Vagina (tissue), 2 donors: Measurements from ENCODE around the gene FOXA2. TPM values are rescaled to one million over a fixed set of nuclear protein-coding genes. Genes with fewer than 3 reads are reported as not detected.

ENCODE experiments used
- DNase-seq, 2 donors: peaks; one replicate each; pipeline ENCODE4 v3.0.0-alpha.2; 2017; ENCODE audit errors: extremely low spot score in 2 of 2
- H3K27ac ChIP-seq: fragments of 200-600 bp; sonication (generic); one replicate; pipeline ENCODE4 v1.5.1; 2019
- H3K27me3 ChIP-seq: fragments of 200-600 bp; sonication (generic); one replicate; pipeline ENCODE4 v1.5.1; 2019
- H3K36me3 ChIP-seq, 2 donors: fragments of 200-600 bp; sonication (generic); one replicate each; pipeline ENCODE4 v1.5.1; 2017 to 2019
- H3K4me1 ChIP-seq: fragments of 200-600 bp; sonication (generic); one replicate; pipeline ENCODE4 v1.5.1; 2019
- H3K4me3 ChIP-seq, 2 donors: fragments of 200-600 bp; sonication (generic); 1 replicate in 1 of 2; 2 replicates in 1 of 2; pipeline ENCODE4 v1.5.1; 2016 to 2019
- H3K9me3 ChIP-seq: fragments of 200-600 bp; sonication (generic); one replicate; pipeline ENCODE4 v1.5.1; 2019
- POLR2A ChIP-seq, 2 donors: fragments of 450-650 bp; IDR thresholded peaks; one replicate each; pipeline ENCODE4 v1.6.1; 2017; ENCODE audit warnings: antibody characterized with exemption in 2 of 2, mild to moderate bottlenecking in 2 of 2, moderate library complexity in 2 of 2
- POLR2AphosphoS5 ChIP-seq, 2 donors: sonication (generic); formaldehyde crosslinking; IDR thresholded peaks; one replicate each; pipeline ENCODE4 v1.9.0; 2017; ENCODE audit warnings: antibody characterized with exemption in 2 of 2, mild to moderate bottlenecking in 2 of 2, low read depth in 1 of 2; ENCODE audit not compliant: insufficient read depth in 1 of 2
- intact Hi-C: fragments of 100-400 bp; cut with DNase I; formaldehyde crosslinking; loops from one replicate; pipeline ENCODE4 v1.15.1; 2023
- total RNA-seq: library from RNA; depleted of rRNA; stranded (reverse); fragments of >200 nt; gene quantifications from one replicate; pipeline ENCODE4 v1.2.3, GENCODE V29; 2016
- TF ChIP-seq, protein P1 (sequence below), 3 experiments: fragments of 450-650 bp in 2 of 3; fragments of 200-600 bp in 1 of 3; sonication (generic) in 1 of 3; IDR thresholded peaks; one replicate each; pipeline ENCODE4 v1.5.1; 2017 to 2019; ENCODE audit warnings: antibody characterized with exemption in 3 of 3, mild to moderate bottlenecking in 2 of 3, moderate library complexity in 2 of 3

FOXA2 gene
- total RNA-seq, 1 donor from 2014 or later: not detected

DNA sequence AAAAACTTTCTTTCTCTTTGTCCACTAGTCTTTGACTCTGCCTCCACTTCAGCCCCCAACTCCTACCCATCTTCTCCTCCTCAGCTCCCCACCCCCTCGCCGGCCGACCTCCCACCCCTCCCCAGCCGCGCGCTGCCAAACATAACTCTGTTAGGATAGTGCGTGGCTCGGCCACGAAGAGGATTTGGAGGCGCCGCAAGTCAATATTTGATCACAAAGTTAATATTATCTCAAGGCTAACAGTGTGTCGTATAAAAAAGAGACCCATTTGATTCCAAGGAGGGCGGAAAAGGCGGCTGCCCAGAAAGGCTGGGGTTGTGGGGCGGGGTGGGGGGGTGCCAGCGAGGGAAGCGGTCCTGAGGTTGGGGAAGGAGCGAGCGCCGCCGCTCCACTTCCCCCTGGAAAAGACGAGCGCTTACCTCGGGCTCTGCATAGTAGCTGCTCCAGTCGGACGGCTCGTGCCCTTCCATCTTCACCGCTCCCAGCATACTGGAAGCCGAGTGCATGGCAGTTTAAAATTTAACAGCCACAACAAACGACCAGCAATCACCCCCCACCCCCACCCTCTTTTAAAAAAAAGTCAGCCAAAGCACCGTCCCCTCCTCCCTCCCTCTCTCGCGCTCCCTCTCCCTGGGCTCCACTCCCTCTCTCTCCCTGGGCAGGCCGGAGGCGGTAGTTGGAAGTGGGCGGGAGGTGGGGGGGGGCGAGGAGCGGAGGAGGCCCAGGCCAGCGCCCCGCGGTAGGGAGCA, 425 bp downstream of the FOXA2 start:
- no peak overlapping the region for H3K27ac ChIP-seq
- peaks cover 21% of the 10 kb centered on the region for H3K4me1 ChIP-seq
- H3K27me3 ChIP-seq: peaks cover 17% of the 10 kb centered on the region

DNA sequence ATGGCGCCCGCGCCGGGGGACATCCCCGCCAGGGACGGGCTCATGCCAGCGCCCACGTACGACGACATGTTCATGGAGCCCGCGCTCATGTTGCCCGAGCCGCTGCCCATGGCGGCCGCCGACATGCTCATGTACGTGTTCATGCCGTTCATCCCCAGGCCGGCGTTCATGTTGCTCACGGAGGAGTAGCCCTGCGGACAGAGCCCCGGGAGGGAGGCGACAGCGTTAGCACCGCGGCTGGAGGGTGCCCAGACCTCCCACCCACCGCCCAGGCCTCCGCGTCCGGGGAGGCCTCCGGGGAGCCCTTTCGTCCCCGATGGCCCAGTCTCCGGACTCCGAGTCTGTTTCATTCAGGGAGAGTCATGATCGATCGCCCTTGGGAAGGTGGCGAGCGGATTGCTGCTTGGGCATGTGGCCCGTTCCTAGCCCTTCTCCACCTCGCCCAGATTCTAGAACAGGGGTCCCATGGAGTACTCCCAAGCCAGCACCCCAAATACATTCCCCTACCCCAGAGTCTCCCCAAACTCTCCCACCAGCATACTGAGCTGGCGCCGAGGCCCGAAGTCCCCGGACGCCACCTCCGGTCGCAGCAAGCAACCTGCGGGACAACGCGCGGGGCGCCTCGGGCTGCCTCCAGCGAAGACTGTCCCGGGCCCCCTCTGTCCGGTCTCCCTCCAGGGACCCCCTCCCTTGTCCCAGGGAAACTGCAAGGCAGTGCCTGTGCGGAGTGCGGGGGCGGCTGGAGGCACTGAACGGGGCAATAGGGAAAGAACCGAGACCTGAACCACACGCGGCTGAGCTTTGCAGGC, 1.2 kb downstream of the FOXA2 start:
- peak overlapping the region in 1 of 2 donors; percentile 2 for H3K4me3 ChIP-seq
- intact Hi-C loops: no loop called here
- TF ChIP-seq, protein P1, sequence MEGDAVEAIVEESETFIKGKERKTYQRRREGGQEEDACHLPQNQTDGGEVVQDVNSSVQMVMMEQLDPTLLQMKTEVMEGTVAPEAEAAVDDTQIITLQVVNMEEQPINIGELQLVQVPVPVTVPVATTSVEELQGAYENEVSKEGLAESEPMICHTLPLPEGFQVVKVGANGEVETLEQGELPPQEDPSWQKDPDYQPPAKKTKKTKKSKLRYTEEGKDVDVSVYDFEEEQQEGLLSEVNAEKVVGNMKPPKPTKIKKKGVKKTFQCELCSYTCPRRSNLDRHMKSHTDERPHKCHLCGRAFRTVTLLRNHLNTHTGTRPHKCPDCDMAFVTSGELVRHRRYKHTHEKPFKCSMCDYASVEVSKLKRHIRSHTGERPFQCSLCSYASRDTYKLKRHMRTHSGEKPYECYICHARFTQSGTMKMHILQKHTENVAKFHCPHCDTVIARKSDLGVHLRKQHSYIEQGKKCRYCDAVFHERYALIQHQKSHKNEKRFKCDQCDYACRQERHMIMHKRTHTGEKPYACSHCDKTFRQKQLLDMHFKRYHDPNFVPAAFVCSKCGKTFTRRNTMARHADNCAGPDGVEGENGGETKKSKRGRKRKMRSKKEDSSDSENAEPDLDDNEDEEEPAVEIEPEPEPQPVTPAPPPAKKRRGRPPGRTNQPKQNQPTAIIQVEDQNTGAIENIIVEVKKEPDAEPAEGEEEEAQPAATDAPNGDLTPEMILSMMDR (IDR thresholded peaks at IDR 0.05): no peak
- TF ChIP-seq POLR2AphosphoS5 (IDR thresholded peaks at IDR 0.05; ENCODE audit: insufficient read depth in 1 of 2, low read depth in 1 of 2): no peak
- no peak for TF ChIP-seq POLR2A (IDR thresholded peaks at IDR 0.05)
- no peak for DNase-seq
- no peaks in the 10 kb centered on the region for H3K36me3 ChIP-seq
- H3K27me3 ChIP-seq: peaks cover 21% of the 10 kb centered on the region
- no peaks in the 10 kb centered on the region for H3K9me3 ChIP-seq
- H3K27ac ChIP-seq: no peak overlapping the region
- H3K4me1 ChIP-seq: peaks cover 24% of the 10 kb centered on the region

More for the DNA sequence above, 425 bp downstream of the FOXA2 start:
- H3K9me3 ChIP-seq: no peaks in the 10 kb centered on the region
- peak overlapping the region in 1 of 2 donors; percentile 2 for H3K4me3 ChIP-seq
- no peak for TF ChIP-seq POLR2A (IDR thresholded peaks at IDR 0.05)
- no peak for TF ChIP-seq POLR2AphosphoS5 (IDR thresholded peaks at IDR 0.05; ENCODE audit: insufficient read depth in 1 of 2, low read depth in 1 of 2)
- TF ChIP-seq, protein P1 (IDR thresholded peaks at IDR 0.05): no peak
- DNase-seq: no peak
- intact Hi-C loops: no loop called here
- H3K36me3 ChIP-seq: no peaks in the 10 kb centered on the region

DNA sequence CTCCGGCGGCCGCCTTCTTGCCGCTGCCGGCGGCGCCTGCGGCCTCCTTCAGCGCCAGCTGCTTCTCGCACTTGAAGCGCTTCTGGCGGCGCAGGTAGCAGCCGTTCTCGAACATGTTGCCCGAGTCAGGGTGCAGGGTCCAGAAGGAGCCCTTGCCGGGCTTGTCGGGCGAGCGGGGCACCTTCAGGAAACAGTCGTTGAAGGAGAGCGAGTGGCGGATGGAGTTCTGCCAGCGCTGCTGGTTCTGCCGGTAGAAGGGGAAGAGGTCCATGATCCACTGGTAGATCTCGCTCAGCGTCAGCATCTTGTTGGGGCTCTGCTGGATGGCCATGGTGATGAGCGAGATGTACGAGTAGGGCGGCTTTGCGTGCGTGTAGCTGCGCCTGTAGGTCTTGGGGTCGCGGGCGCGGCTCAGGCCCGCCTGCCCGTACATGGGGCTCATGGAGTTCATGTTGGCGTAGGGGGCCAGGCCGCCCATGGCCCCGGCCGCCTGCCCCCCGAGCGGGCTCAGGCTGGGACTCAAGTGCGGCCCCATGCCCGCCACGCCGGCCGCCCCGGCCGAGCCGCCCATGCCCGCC, 1.9 kb downstream of the FOXA2 start:
- peaks cover 24% of the 10 kb centered on the region for H3K4me1 ChIP-seq
- H3K36me3 ChIP-seq: no peaks in the 10 kb centered on the region
- H3K4me3 ChIP-seq: no peak overlapping the region
- TF ChIP-seq POLR2AphosphoS5 (IDR thresholded peaks at IDR 0.05; ENCODE audit: insufficient read depth in 1 of 2, low read depth in 1 of 2) (no peak), POLR2A (IDR thresholded peaks at IDR 0.05) (no peak)
- TF ChIP-seq, protein P1 (IDR thresholded peaks at IDR 0.05): no peak
- intact Hi-C loops: no loop called here
- no peaks in the 10 kb centered on the region for H3K9me3 ChIP-seq
- DNase-seq: no peak
- H3K27me3 ChIP-seq: peaks cover 28% of the 10 kb centered on the region
- H3K27ac ChIP-seq: no peak overlapping the region

DNA sequence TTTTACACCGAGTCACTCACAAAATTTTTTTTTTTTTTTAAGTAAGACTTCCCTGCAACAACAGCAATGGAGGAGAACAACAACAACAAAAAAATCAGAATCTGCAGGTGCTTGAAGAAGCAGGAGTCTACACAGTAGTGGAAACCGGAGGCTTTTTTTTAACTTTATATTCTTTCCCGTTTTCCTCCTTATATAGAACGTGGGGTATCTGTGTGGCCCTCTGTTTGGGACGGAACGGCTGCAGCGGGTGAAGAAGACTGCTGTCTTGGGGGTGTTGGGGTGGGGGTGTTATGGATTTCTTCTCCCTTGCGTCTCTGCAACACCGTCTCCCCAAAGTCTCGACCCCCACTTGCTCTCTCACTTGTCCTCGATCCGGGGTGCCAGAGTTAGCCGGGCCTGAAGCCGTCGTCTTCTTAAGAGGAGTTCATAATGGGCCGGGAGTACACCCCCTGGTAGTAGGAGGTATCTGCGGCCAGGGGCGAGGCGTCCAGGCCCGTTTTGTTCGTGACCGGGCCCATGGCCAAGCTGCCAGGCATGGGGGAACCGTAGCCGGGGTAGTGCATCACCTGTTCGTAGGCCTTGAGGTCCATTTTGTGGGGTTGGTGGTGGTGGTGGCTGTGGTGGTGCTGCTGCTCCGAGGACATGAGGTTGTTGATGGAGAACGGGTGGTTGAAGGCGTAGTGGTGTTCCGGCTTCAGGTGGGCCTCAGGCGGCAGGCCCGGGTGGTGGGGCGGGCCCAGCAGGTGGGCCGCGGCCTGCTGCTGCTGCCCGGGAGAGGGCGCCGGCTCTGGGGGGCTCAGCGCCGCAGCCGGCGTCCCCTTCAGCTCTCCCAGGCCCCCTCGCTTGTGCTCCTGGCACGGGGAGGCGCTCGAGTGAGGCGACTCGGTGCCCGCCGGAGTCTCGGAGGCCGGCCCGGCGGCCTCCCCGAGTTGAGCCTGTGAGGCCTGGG, 2.7 kb downstream of the FOXA2 start:
- Histone ChIP-seq H3K4me1 (peaks cover 24% of the 10 kb centered on the region), H3K9me3 (no peaks in the 10 kb centered on the region), H3K27ac (no peak overlapping the region), H3K4me3 (no peak overlapping the region), H3K27me3 (peaks cover 27% of the 10 kb centered on the region), H3K36me3 (no peaks in the 10 kb centered on the region)
- TF ChIP-seq POLR2AphosphoS5 (IDR thresholded peaks at IDR 0.05; ENCODE audit: insufficient read depth in 1 of 2, low read depth in 1 of 2): no peak
- TF ChIP-seq, protein P1 (IDR thresholded peaks at IDR 0.05): no peak
- TF ChIP-seq POLR2A (IDR thresholded peaks at IDR 0.05): no peak
- intact Hi-C loops: no loop called here
- no peak for DNase-seq
